ENCODE results near the gene IFIT1. TPM values are rescaled to one million over a fixed set of nuclear protein-coding genes. Genes with fewer than 3 reads are reported as not detected.
A peak's percentile ranks its signal among the peaks of the same experiment; 100 is the strongest.
"Not testable (repeated sequence)": the region's sequence is repeated elsewhere in the genome, so short reads cannot be mapped to it uniquely, and the experiment has no call there.

IFIT1 gene, protein sequence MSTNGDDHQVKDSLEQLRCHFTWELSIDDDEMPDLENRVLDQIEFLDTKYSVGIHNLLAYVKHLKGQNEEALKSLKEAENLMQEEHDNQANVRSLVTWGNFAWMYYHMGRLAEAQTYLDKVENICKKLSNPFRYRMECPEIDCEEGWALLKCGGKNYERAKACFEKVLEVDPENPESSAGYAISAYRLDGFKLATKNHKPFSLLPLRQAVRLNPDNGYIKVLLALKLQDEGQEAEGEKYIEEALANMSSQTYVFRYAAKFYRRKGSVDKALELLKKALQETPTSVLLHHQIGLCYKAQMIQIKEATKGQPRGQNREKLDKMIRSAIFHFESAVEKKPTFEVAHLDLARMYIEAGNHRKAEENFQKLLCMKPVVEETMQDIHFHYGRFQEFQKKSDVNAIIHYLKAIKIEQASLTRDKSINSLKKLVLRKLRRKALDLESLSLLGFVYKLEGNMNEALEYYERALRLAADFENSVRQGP
- 0.39 and 0.59 TPM in 2 replicates for total RNA-seq

- peak; percentile 42 for DNase-seq (ENCODE audit: low spot score)
- peak within 1 kb of the TSS; percentile 86 for H3K4me3 Mint-ChIP-seq
- H3K4me1 Mint-ChIP-seq (ENCODE audit: low read depth): peaks cover 44% of the 10 kb centered on the region
- peaks cover 4% of the 10 kb centered on the region for H3K27me3 Mint-ChIP-seq (ENCODE audit: insufficient read depth)
- peak within 1 kb of the TSS; percentile 78 for H3K27ac Mint-ChIP-seq
- peaks cover 11% of the 10 kb centered on the region for H3K36me3 Mint-ChIP-seq (ENCODE audit: low read depth)
- H3K9me3 Mint-ChIP-seq: peaks cover 5% of the 10 kb centered on the region
- intact Hi-C loops (cut with micrococcal nuclease): loop anchor here (1.0 to 5.0 kb wide), 4 partner anchors 22 to 390 kb away; partner anchors contain the start of genes IFIT5 and KIF20B
Measured at GRCh38 chr10:89391907-89392756, at the start of gene IFIT1. IFIT1 (plus strand) TSS chr10:89392623; CDS start chr10:89392713, 90 bp downstream.

DNA sequence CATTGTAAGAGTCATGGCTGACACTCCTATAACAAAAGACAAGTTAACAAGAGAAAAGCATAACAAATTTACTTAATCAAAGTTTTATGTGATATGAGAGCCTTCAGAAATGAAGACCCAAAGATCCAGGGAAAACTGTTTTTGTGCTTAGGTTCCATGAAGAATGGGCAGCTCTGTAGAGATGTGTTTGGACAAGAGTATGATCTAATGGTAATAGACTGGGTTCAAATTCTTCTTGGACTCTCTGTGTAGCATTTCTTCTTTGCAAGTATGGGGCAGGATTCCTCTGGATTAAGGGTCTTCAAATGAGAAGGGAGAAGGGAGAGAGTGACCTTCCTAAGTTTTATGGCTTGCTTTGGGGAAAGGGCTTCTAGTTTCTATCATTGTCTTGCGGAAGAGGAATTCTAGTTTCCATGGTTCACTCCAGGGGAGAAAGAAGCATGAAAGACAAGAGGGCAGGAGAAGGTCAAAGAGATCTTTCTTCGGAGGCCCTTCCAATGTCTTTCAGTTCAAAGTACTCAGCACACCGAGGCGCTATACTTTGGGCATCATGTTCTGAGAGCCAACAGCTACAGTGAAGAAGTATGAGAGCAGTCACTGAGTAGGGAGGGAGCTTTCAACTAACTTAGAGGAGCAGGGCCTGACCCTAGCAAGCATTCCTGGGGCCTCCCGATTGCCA, 49.2 kb upstream of the IFIT1 start:
- H3K4me3 Mint-ChIP-seq: no peak overlapping the region
- H3K36me3 Mint-ChIP-seq (ENCODE audit: low read depth): peaks cover 33% of the 10 kb centered on the region
- H3K4me1 Mint-ChIP-seq (ENCODE audit: low read depth): peaks cover 4% of the 10 kb centered on the region
- H3K9me3 Mint-ChIP-seq: no peaks in the 10 kb centered on the region
- H3K27me3 Mint-ChIP-seq (ENCODE audit: insufficient read depth): peaks cover 58% of the 10 kb centered on the region
- DNase-seq (ENCODE audit: low spot score): no peak
- no peak overlapping the region for H3K27ac Mint-ChIP-seq
- intact Hi-C loops (cut with micrococcal nuclease): no loop called here

DNA sequence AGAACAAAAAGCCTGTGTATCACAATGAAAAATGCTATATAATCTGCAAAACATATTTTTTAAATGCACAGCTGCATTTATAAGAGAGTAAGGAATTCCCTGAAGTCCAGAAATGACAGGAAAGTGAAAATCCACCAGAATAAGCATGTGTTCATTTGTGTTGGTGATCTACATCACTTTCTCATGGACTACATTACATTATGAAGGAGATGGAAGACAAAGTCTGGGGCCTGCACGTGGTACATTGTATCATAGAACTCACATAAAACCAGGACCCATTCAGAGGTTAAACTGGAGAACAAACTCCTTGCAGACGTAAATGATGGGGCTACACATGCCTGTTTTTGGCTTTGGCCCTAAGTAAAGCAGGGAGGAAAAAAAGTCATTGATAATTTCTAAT, 48.3 kb upstream of the IFIT1 start:
- no peak overlapping the region for H3K27ac Mint-ChIP-seq
- no peaks in the 10 kb centered on the region for H3K9me3 Mint-ChIP-seq
- peaks cover 24% of the 10 kb centered on the region for H3K36me3 Mint-ChIP-seq (ENCODE audit: low read depth)
- intact Hi-C loops (cut with micrococcal nuclease): no loop called here
- no peak for DNase-seq (ENCODE audit: low spot score)
- peaks cover 4% of the 10 kb centered on the region for H3K4me1 Mint-ChIP-seq (ENCODE audit: low read depth)
- H3K4me3 Mint-ChIP-seq: no peak overlapping the region
- H3K27me3 Mint-ChIP-seq (ENCODE audit: insufficient read depth): peaks cover 58% of the 10 kb centered on the region

DNA sequence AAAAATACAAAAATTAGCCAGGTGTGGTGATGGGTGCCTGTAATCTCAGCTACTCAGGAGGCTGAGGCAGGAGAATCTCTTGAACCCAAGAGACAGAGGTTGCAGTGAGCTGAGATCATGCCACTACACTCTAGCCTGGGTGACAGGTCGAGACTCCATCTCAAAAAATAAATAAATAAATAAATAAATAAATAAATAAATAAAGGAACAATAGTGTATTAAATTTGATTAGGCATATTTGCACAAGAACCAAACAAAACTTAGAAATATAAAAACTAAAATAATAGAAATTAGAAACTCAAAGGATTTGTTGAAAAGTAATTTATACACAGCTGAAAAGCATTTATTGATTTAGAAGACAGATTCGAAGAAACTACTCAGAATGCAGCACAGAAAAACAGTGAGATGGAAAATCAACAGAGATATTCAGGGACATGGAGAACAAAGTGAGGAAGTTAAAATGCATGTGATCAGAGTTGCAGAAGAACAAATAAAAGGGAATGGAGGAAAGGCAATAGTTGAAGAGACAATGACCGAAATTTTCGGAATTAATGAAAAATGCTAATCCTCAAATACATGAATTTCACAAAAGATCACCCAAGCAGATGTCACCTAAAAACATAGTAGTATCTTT, 46.9 kb upstream of the IFIT1 start:
- no peak overlapping the region for H3K4me3 Mint-ChIP-seq
- H3K9me3 Mint-ChIP-seq: no peaks in the 10 kb centered on the region
- H3K27me3 Mint-ChIP-seq (ENCODE audit: insufficient read depth): peaks cover 65% of the 10 kb centered on the region
- peaks cover 10% of the 10 kb centered on the region for H3K4me1 Mint-ChIP-seq (ENCODE audit: low read depth)
- H3K27ac Mint-ChIP-seq: no peak overlapping the region
- H3K36me3 Mint-ChIP-seq (ENCODE audit: low read depth): peaks cover 15% of the 10 kb centered on the region
- no peak for DNase-seq (ENCODE audit: low spot score)
- intact Hi-C loops (cut with micrococcal nuclease): no loop called here

DNA sequence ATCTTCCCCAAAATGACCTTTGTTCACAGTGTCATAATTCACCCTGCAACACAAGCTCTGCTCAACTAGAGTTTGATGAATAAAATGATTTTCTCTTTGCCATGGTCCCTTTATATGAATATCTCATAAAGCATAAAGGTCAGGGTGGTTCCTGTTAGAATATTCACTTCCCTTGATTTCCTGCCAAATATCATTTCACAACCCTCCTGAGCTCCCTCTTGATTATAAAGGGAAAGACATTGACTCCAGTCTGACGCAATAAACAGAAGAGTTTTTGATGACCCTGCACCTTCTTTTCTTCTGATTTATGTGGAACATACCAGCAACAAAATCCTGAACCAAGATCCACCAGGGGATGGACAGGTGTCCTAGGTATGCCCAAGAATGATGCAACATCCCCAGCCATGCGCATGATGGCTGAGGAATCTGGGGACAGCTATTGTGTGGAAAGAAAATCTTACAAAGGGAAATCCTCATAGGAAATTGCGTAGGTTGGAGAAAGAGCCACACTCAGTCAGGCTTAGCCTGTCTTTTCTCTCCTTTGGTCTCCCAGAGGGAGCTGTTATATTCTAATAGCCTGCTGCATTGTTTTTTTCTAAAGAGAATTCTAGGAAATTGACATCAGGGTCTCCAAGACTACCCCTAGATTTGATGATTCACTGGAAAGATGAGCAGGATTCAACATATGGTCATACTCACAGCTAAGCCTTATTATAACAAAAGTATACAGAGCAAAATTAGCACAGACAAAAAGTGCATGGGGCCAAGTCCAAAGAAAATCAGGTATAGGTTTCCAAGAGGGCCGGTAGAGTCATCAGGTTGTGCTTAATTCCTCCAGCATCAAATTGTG, 45.8 kb upstream of the IFIT1 start:
- Mint-ChIP-seq H3K27ac (no peak overlapping the region), H3K4me3 (no peak overlapping the region), H3K36me3 (ENCODE audit: low read depth) (peaks cover 12% of the 10 kb centered on the region), H3K27me3 (ENCODE audit: insufficient read depth) (peaks cover 66% of the 10 kb centered on the region), H3K9me3 (no peaks in the 10 kb centered on the region), H3K4me1 (ENCODE audit: low read depth) (peaks cover 22% of the 10 kb centered on the region)
- intact Hi-C loops (cut with micrococcal nuclease): no loop called here
- no peak for DNase-seq (ENCODE audit: low spot score)

DNA sequence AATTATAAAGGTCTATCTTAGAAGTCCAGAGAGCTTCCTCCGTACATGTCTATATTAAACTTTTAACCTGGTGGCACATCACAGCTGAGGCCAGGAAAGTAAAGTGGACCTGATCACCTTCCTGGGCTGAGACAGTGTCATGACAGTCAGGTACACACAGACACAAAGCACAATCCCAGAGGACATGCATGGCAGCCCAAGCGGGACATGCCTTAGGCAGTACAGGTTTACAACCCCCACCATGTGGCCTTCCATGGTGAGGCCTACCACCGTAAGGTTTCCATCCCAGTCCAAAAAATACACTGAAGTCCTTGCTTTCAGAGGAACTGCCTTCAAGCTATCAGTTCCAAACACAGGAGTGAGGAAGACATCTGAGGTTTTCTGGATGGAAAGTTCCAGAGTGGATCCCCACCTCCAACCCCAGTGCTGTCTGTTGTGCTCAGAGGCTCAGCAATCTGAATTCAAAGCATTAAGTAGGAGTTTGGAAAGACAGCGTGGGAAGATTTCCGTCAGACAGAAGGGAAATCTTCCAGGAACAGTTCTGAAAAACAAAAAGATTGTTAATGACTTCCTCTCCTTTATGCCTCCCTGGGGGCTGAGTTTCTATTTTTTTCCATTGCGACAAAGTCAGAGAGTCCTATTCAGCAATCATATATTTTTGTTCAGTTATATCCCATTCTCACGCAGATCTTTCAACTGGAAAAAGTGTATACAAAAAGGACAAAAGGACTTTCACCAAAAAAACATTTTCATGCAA, 44.5 kb upstream of the IFIT1 start:
- peaks cover 7% of the 10 kb centered on the region for H3K36me3 Mint-ChIP-seq (ENCODE audit: low read depth)

GRCh38 chr10:89348481-89348880, 43.9 kb upstream of the IFIT1 start:
- Mint-ChIP-seq H3K9me3 (no peaks in the 10 kb centered on the region), H3K36me3 (ENCODE audit: low read depth) (peaks cover under 1% of the 10 kb centered on the region), H3K4me1 (ENCODE audit: low read depth) (peaks cover 31% of the 10 kb centered on the region), H3K4me3 (no peak overlapping the region), H3K27me3 (ENCODE audit: insufficient read depth) (peaks cover 64% of the 10 kb centered on the region), H3K27ac (no peak overlapping the region)
- no peak for DNase-seq (ENCODE audit: low spot score)
- intact Hi-C loops (cut with micrococcal nuclease): no loop called here

More for the DNA sequence above, 44.5 kb upstream of the IFIT1 start:
- H3K4me3 Mint-ChIP-seq: no peak overlapping the region
- no peak overlapping the region for H3K27ac Mint-ChIP-seq
- H3K9me3 Mint-ChIP-seq: no peaks in the 10 kb centered on the region
- intact Hi-C loops (cut with micrococcal nuclease): no loop called here
- H3K27me3 Mint-ChIP-seq (ENCODE audit: insufficient read depth): peaks cover 61% of the 10 kb centered on the region
- H3K4me1 Mint-ChIP-seq (ENCODE audit: low read depth): peaks cover 31% of the 10 kb centered on the region
- no peak for DNase-seq (ENCODE audit: low spot score)

DNA sequence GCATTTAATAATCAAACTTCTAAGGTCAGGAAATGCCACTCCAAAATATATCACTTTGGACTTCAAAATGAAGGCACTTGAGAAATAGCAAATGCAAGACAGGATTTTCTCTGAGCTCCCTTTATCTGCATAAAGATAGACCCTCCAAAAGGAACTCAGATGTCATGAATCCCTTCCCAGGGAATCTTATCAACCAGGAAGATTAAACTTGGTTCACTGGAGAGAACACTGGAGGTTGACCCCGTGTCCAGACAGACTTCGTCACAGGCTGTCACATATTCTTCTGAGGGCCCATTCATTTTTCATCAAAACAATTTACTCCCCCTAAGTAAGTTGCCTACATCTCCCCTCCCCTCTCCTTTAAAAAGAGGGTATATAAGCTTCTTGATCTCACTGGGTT, 43.4 kb upstream of the IFIT1 start:
- Mint-ChIP-seq H3K27ac (no peak overlapping the region), H3K36me3 (ENCODE audit: low read depth) (no peaks in the 10 kb centered on the region), H3K4me3 (no peak overlapping the region), H3K27me3 (ENCODE audit: insufficient read depth) (peaks cover 64% of the 10 kb centered on the region), H3K9me3 (peaks cover under 1% of the 10 kb centered on the region), H3K4me1 (ENCODE audit: low read depth) (peaks cover 31% of the 10 kb centered on the region)
- intact Hi-C loops (cut with micrococcal nuclease): no loop called here
- DNase-seq (ENCODE audit: low spot score): no peak

- Mint-ChIP-seq H3K4me1 (ENCODE audit: low read depth) (peaks cover 31% of the 10 kb centered on the region), H3K4me3 (peak overlapping the region; percentile 6), H3K27me3 (ENCODE audit: insufficient read depth) (peaks cover 58% of the 10 kb centered on the region)
- H3K36me3 Mint-ChIP-seq (ENCODE audit: low read depth); DNase-seq (ENCODE audit: low spot score); H3K9me3 Mint-ChIP-seq; H3K27ac Mint-ChIP-seq: not testable (repeated sequence)
- intact Hi-C loops (cut with micrococcal nuclease): loop anchor here (1.0 kb wide), 1 partner anchor 42 kb away; the partner anchor contains the start of gene IFIT1
Measured at GRCh38 chr10:89350631-89351315, 41.6 kb upstream of the IFIT1 start.

DNA sequence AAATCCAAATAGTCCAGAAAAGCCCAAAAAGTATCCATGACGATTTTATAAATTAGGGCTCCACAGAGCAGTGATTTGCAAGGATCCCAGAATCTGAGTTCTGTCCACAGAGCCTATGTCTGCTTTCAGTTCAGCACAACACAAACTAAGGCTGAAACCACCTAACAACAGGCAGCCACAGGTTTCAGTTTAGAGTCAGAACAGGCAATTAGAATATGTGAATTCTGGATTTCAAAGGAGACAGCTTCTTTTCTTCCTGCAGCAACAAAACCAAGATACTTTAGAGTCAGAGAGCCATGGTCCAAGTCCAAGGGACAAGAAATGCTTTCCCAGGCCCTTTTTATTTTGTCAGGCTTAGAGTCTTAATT, 41.0 kb upstream of the IFIT1 start:
- Mint-ChIP-seq H3K4me3 (no peak overlapping the region), H3K9me3 (peaks cover 3% of the 10 kb centered on the region), H3K4me1 (ENCODE audit: low read depth) (peaks cover 30% of the 10 kb centered on the region), H3K27me3 (ENCODE audit: insufficient read depth) (peaks cover 53% of the 10 kb centered on the region), H3K36me3 (ENCODE audit: low read depth) (no peaks in the 10 kb centered on the region), H3K27ac (no peak overlapping the region)
- intact Hi-C loops (cut with micrococcal nuclease): loop anchor here (1.0 kb wide), 1 partner anchor 41 kb away; the partner anchor contains the start of gene IFIT1
- DNase-seq (ENCODE audit: low spot score): no peak
